Neural progenitor cell (in vitro differentiated cells): ENCODE data around the gene UBE2L3.
"Not testable (repeated sequence)": the region's sequence is repeated elsewhere in the genome, so short reads cannot be mapped to it uniquely, and the experiment has no call there.

ENCODE experiments used
- CTCF ChIP-seq: fragments of 200-600 bp; sonication (generic); IDR thresholded peaks from 2 replicates; pipeline ENCODE4 v1.5.1; 2017; ENCODE audit warnings: antibody characterized with exemption, mild to moderate bottlenecking
- EZH2phosphoT487 ChIP-seq: fragments of 200-600 bp; sonication (generic); IDR thresholded peaks from 2 replicates; pipeline ENCODE4 v1.6.1; 2017; ENCODE audit warnings: antibody characterized with exemption

DNA sequence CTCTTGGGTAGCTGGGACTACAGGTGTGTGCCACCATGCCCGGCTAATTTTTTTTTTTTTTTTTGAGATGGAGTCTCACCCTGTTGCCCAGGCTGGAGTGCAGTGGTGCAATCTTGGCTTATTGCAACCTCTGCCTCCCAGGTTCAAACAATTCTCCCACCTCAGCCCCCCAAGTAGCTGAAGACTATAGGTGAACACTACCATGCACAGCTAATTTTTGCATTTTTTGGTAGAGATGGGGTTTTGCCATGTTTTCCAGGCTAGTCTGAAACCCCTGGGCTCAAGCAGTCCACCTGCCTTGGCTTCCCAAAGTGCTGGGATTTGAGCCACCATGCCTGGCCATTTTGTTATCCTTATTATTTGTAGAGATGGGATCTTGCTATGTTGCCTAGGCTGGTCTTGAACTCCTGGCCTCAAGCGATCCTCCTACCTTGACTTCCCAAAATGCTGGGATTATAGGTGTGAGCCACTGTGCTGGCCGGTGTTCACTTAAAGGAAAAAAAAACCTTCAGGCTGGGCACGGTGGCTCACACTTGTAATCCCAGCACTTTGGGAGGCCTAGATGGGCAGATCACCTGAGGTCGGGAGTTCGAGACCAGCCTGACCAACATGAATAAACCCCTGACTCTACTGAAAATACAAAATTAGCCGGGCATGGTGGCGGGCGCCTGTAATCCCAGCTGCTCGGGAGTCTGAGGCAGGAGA lies 13.6 kb downstream of the UBE2L3 start:
- TF ChIP-seq CTCF, EZH2phosphoT487: not testable (repeated sequence)
